Heart left ventricle (tissue), 13 donors: Measurements from ENCODE around the gene GNRH2.

Source experiments
- POLR2A ChIP-seq, 2 donors: fragments of 450-650 bp; IDR thresholded peaks; one replicate each; pipeline ENCODE4 v1.6.1; 2017; ENCODE audit warnings: antibody characterized with exemption in 2 of 2, mild to moderate bottlenecking in 2 of 2, moderate library complexity in 2 of 2
- TF ChIP-seq, protein P1 (sequence below), 12 donors: fragments of 200-600 bp; sonication (generic) in 4 of 12; IDR thresholded peaks; one replicate each; pipeline versions ENCODE4 v1.5.0 to v1.8.0; 2018 to 2022; ENCODE audit warnings: antibody characterized with exemption in 12 of 12, mild to moderate bottlenecking in 5 of 12
- donor health status: ischemic (EF 13 %, LVEDD 7.1; RV severe dilation, severe dysfunction).
- donor health status: DM: no; HTN: yes; CAD: no.
- donor health status: DM: no; HTN: no; CAD: no.
- donor health status: ischemic (EF 25% LVEDD 6.9; RV normal size, moderate dysfunction).
- donor health status: ischemic (EF 25% LVEDD 5.7; RV mildly dilated, moderate dysfunction).
- donor health status: ischemic (EF 35%, LVEDD 5.7; RV mildly dilated, moderate dysfunction).
- donor health status: nonischemic (EF 11% LVEDD 7.7; RV severe dilation, severe dysfunction).
- donor health status: DM: yes; HTN: yes; CAD: no.
- donor health status: PGD.
- donor health status: ischemic (EF 29% LVEDD 5.4; RV normal size, mild dysfunction).
- donor health status: nonischemic (EF 23%, LVEDD 6.1; RV moderate dilation, normal function).

DNA sequence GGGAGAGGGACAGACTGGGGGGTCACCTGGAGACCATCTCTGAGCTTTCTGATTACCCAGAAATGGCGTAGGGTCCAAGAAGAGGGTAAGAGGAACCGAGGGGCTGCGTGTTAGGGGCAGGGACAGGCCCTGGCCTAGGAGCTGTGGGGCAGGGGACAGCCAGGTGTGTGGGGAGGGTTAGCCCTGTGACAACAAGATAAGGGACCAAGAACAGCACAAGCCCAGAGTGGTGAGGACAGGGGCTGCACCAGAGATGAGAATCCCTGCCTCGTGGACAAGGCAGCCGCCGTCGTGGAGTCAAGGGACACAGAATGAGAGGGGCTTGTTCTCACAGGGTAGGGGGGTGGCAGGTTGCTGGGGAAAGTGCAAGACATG, 41.6 kb downstream of the GNRH2 start:
- TF ChIP-seq, protein P1, sequence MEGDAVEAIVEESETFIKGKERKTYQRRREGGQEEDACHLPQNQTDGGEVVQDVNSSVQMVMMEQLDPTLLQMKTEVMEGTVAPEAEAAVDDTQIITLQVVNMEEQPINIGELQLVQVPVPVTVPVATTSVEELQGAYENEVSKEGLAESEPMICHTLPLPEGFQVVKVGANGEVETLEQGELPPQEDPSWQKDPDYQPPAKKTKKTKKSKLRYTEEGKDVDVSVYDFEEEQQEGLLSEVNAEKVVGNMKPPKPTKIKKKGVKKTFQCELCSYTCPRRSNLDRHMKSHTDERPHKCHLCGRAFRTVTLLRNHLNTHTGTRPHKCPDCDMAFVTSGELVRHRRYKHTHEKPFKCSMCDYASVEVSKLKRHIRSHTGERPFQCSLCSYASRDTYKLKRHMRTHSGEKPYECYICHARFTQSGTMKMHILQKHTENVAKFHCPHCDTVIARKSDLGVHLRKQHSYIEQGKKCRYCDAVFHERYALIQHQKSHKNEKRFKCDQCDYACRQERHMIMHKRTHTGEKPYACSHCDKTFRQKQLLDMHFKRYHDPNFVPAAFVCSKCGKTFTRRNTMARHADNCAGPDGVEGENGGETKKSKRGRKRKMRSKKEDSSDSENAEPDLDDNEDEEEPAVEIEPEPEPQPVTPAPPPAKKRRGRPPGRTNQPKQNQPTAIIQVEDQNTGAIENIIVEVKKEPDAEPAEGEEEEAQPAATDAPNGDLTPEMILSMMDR (IDR thresholded peaks at IDR 0.05): no peak
- no peak for TF ChIP-seq POLR2A (IDR thresholded peaks at IDR 0.05)
